GM19395 (cell line): ENCODE measurements around the gene SMARCAL1.
A peak's percentile ranks its signal among the peaks of the same experiment; 100 is the strongest.

ENCODE experiments used
- ATAC-seq: cut with Tn5 transposase; IDR thresholded peaks from one replicate; pipeline ENCODE4 v1.9.1; 2021; ENCODE audit warnings: mild to moderate bottlenecking, moderate library complexity; ENCODE audit not compliant: unreplicated experiment

Gene SMARCAL1

GRCh38 chr2:216473187-216473586 lies 60.9 kb downstream of the SMARCAL1 start:
- ATAC-seq, result no peak

- peak; percentile 85 for ATAC-seq
Observed at GRCh38 chr2:216474925-216475670, 62.8 kb downstream of the SMARCAL1 start.

GRCh38 chr2:216475767-216476166 lies 63.5 kb downstream of the SMARCAL1 start:
- ATAC-seq, result no peak

- no peak for ATAC-seq
Observed at GRCh38 chr2:216477283-216478035, 65.2 kb downstream of the SMARCAL1 start.

- no peak for ATAC-seq
Observed at GRCh38 chr2:216478151-216478550, 65.9 kb downstream of the SMARCAL1 start.

- ATAC-seq, result no peak
Observed at GRCh38 chr2:216478791-216479190, 66.5 kb downstream of the SMARCAL1 start.

- no peak for ATAC-seq
Observed at GRCh38 chr2:216480221-216480620, 67.9 kb downstream of the SMARCAL1 start.

GRCh38 chr2:216482640-216483039 lies 70.4 kb downstream of the SMARCAL1 start:
- no peak for ATAC-seq

- no peak for ATAC-seq
Observed at GRCh38 chr2:216485237-216485636, 73.0 kb downstream of the SMARCAL1 start.

- ATAC-seq, result no peak
Observed at GRCh38 chr2:216485745-216486144, 73.5 kb downstream of the SMARCAL1 start.

GRCh38 chr2:216486271-216486670 lies 74.0 kb downstream of the SMARCAL1 start:
- no peak for ATAC-seq

GRCh38 chr2:216486708-216487107 lies 74.4 kb downstream of the SMARCAL1 start:
- no peak for ATAC-seq

- no peak for ATAC-seq
Observed at GRCh38 chr2:216490061-216490460, 77.8 kb downstream of the SMARCAL1 start.

GRCh38 chr2:216491793-216492596 lies 79.7 kb downstream of the SMARCAL1 start:
- ATAC-seq, result peak; percentile 81

GRCh38 chr2:216492597-216493333 lies 80.5 kb downstream of the SMARCAL1 start:
- no peak for ATAC-seq

- no peak for ATAC-seq
Observed at GRCh38 chr2:216493334-216493685, 81.0 kb downstream of the SMARCAL1 start.

GRCh38 chr2:216495656-216496055 lies 83.4 kb downstream of the SMARCAL1 start:
- no peak for ATAC-seq

- no peak for ATAC-seq
Observed at GRCh38 chr2:216497382-216498069, 85.2 kb downstream of the SMARCAL1 start.

GRCh38 chr2:216498070-216498378 lies 85.7 kb downstream of the SMARCAL1 start:
- no peak for ATAC-seq
